Measurements from ENCODE around the gene DLX1.
"Not testable (repeated sequence)": the region's sequence is repeated elsewhere in the genome, so short reads cannot be mapped to it uniquely, and the experiment has no call there.

The DLX1 gene

DNA sequence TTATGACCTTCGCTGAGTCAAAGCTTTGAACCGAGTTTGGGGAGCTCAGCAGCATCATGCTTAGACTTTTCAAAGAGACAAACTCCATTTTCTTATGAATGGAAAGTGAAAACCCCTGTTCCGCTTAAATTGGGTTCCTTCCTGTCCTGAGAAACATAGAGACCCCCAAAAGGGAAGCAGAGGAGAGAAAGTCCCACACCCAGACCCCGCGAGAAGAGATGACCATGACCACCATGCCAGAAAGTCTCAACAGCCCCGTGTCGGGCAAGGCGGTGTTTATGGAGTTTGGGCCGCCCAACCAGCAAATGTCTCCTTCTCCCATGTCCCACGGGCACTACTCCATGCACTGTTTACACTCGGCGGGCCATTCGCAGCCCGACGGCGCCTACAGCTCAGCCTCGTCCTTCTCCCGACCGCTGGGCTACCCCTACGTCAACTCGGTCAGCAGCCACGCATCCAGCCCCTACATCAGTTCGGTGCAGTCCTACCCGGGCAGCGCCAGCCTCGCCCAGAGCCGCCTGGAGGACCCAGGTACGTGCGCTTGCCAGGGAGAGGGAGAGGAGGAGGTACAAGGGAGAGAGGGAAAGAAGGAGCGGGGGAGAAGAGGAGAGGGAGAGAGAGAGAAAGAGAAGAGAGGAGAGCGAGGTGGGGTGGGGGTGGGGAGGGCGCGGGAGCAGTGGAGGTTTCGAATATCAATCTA, at the start of gene DLX1:
Gene DLX1 (plus strand): TSS at position 48 of the 700 bp plus-strand sequence. CDS start 171 bp downstream, at position 219.
- DNase-seq (ENCODE audit: low read depth, low spot score), result no peak

DNA sequence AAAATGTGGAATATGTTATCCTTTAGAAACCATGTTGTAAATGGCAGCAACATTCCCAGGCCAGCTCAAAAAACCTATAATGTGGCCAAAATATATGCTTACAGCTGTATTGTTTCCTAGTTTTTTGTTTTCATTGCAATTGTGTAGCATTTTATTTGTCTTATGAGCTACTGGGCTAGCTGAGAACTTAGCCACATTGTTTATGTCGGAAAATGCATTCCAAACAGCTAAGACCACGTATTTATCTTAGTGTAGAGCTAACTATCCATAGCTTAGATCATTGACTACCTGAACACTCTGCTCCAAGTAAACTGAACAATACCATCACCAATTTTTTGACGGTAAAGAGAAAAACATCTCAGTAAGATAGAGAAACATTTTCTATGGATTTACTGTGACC, 47.2 kb upstream of the DLX1 start:
- DNase-seq (ENCODE audit: low read depth, low spot score), result no peak

DNA sequence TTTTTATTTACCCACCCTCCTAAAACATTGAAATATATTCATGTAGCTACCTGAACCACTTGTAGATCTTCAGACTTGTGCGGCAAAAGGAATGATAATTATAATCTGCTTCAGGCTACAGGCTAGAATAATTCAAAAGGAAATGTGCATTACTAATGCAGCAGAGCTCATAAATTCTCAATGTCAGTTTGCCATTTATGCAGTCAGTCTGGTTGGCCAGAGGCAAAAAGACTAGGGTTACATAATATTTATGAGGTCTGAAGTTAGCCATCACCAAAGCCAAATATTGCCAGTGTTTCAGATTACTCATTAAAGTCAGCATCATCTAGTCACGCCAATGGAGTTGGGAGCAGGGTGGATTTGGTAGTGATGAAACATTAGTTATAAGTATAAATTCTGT, 46.7 kb upstream of the DLX1 start:
- DNase-seq (ENCODE audit: low read depth, low spot score), result no peak

DNA sequence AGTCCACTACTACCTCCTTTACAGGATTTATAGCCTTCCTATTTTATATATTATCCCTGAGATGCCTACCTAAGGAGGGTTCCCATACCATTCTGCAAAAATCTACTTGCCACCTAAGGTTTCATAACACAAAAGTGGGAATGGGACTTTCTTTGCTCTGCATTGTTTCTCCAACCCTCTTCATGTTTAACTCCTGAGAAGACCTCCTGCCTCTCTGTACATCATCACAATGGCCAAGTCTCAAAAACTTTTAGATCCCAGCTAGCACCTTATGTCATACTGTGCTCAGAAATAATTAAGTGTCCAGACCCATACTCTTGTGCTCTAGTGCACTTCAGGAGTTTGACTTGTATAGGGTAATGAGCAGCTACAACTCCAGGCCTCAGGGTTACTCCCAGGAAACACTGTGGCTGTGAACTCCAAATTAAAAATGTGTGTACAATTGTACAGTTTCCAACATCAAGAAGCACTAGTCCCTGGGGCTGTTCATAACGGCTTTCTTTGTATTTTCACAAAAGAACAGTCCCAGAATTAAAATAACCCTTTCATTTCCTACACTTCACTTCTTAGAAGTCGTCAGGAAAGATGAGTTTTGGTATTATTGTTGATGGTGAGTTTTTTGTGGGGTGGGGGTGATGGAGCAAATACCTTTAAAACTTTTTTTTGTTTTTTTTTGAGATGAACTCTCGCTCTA, 46.1 kb upstream of the DLX1 start:
- no peak for DNase-seq (ENCODE audit: low read depth, low spot score)

DNA sequence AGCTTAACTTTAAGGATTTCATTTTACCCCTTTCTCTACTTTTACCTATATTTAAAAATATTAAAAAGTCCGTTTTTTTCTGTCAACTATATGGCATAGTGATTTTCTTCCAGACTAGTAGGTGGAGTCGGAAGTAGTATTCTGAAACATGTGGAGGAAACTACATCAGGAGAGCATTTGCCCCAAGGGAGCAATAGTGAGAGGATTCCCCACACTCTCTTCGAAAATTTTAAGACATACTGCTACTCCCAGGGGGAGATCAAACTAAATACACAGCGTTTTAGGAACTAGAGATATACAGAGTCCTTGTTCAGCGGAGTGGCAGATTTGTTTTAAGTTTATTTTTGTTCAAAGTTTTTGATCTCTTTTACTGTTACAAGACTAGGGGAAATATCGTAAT, 45.0 kb upstream of the DLX1 start:
- no peak for DNase-seq (ENCODE audit: low read depth, low spot score)

GRCh38 chr2:172046080-172046678, 39.1 kb upstream of the DLX1 start:
- no peak for DNase-seq (ENCODE audit: low read depth, low spot score)

DNA sequence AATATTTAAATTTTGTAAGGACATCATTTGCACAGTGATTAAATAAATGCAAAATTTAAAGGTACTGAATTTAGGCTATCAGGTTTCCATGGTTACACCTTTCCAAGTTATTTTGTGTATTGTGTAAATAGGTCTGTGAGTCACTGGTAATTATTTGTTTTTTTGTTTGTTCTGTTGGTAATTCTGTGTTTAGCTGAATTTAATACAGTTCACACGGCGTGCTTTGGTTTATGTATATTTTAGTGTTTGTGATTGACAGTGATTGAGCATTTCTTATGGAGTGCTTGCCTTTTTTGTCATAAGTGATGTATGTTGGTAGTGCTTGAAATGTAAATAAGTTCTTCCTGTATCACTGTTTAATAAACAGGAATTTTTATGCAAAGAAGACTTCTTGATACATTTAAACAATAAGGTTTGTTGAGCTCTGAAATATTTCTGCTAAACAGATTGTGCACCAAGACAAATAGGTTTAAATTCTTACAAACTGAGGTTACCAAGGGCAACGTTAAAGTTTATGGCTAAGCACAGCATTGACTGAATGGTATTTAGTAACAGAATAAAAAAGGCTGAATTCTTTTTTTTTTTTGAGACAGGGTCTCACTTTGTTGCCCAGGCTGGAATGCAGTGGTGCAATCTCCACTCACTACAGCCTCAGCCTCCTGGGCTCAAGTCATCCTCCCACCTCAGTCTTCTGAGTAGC, 38.3 kb upstream of the DLX1 start:
- DNase-seq (ENCODE audit: low read depth, low spot score), result no peak

DNA sequence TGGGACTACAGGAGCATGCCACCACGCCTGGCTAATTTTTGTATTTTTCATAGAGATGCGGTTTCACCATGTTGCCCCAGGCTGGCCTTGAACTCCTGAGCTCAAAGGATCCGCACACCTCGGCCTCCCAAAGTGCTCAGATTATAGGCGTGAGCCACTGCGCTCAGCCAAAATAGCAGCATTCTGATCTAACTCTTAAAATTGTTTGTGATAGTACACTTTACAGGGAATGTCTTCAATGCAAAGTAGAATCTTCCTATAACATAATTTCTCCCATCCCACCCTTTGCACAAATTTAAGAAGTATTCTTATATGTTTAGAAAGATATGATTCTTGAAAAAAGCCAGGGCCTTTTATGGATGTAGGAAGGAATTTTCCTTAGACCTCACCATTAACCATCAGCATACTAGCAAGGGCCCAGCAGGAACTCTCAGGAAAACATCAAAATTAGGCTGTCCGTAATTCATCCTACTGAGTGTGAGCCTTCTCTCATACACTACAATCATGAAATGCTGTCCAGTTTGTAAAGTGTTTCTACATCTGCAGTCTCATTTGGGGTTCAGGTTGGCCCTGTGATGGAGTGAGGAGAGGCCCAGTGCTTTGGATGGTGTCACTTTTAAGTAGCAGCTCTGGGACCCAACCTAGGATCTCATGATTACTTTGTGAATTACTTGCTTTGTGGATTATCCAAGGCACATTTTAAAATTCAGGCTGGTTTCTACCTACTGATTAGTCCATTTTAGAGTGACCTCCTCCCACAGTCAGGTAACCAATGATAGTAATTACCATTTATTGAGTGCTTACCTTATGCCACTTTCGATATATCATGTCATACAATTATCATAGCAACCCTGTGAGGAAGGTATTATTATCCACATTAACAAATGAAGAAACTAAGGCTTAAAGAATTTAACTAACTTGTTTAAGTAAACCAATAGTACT, 37.5 kb upstream of the DLX1 start:
- no peak for DNase-seq (ENCODE audit: low read depth, low spot score)

GRCh38 chr2:172048508-172049503, 36.5 kb upstream of the DLX1 start:
- no peak for DNase-seq (ENCODE audit: low read depth, low spot score)

- no peak for DNase-seq (ENCODE audit: low read depth, low spot score)
These were observed 35.7 kb upstream of the DLX1 start for GRCh38 chr2:172049567-172050120.

DNA sequence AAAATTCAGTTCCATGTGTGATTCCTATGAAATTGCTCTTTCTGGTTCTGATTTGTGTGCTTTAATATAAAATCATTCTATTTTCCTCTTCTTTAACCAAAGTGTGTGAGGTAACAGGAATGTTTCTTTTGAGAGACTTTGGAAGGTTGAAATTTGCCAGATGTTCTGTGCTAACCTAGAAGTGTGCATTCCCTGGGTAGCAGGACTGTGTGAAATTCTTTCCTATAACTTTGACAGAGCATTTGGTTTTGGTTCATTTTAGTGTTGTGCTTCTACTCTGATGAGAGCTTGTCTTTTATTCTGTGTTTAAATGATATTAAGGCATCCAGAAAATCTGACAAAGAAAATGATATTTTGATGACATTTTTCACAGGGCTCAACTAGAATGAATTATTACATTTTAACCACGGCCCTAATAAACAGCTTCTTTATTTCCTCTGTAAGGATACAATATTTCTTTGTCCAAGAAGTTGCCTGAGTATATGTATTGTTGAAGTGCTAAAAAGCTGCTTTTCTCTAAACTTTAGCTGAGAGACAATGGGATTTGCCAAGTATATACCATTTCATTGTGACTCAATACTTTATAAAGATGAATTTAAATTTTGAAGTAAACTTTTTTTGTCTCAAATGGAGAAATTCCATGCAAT, 34.7 kb upstream of the DLX1 start:
- no peak for DNase-seq (ENCODE audit: low read depth, low spot score)

GRCh38 chr2:172052000-172052983, 33.0 kb upstream of the DLX1 start:
- DNase-seq (ENCODE audit: low read depth, low spot score), result no peak

- DNase-seq (ENCODE audit: low read depth, low spot score), result no peak
These were observed 31.8 kb upstream of the DLX1 start for GRCh38 chr2:172053486-172053885.

DNA sequence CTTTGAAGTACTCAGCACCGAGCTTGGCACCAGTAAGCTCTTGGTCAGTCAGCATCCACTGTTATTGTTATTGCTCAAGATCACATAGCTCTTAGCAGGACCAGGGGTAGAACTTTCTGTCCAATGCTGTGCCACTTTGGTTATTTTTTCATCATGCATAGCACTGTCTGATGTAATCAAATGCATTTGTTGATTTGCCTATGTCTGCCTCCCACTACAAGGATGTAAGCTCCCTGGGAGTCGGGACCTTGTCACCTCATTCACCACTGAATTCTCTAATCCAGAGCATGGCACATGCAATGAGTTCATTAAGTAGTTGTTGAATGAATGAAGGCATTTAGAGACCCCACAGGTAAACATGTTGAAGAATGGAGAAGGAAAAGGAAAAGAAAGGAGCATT, 29.0 kb upstream of the DLX1 start:
- no peak for DNase-seq (ENCODE audit: low read depth, low spot score)

DNA sequence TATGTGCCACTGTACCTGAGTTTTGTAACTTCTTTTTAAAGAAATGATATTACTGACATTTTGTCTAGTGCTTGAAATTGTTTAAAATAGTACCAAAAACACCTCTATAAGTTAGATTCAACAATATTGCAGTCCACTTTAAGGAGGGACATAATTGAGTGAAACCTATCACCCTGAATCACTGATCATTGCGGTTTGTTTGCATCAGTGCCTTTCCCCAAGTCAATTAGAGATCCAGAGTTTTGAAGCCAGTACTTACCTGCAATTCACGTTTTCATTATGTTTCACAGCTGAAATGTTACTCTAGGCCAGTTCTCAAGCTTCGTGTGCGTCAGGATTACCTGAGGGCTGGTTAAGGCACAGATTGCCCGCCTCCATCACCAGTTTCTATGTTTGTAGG, 26.6 kb upstream of the DLX1 start:
- no peak for DNase-seq (ENCODE audit: low read depth, low spot score)

DNA sequence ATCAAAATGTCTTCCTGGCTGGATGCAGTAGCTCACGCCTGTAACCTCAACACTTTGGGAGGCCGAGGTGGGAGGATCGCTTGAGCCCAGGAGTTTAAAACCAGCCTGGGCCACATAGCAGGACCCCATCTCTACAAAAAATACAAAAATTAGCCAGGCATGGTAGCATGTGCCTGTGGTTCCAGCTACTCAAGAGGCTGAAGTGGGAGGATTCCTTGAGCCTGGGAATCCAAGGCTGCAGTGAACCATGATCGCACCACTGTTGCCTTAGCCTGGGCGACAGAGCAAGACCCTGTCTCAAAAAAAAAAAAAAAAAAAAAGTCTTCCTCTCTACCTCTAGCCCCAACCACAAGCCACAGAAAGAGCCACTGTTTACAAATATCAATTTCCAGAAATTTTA, 25.2 kb upstream of the DLX1 start:
- not testable (repeated sequence) for DNase-seq (ENCODE audit: low read depth, low spot score)

- no peak for DNase-seq (ENCODE audit: low read depth, low spot score)
These were observed 22.8 kb upstream of the DLX1 start for GRCh38 chr2:172062402-172063004.

DNA sequence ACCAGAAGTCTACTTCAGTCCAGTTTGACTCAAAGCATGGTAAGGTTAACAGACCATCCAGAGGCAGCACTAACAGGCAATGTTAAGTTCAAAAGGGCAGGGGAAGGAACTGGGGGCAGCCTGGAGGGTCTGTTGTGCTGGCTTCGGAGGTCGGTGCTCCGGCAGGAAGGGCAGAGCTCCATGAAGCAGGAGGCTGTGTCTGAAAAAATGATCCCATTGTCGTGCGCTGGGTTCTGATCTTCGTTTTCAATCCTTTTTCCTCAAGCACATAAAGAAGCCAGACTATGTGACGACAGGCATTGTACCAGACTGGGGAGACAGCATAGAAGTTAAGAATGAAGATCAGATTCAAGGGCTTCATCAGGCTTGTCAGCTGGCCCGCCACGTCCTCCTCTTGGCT, 21.9 kb upstream of the DLX1 start:
- no peak for DNase-seq (ENCODE audit: low read depth, low spot score)

Measured in iPS DF 19.7 (cell line).